ENCODE data around the gene DHRS4L2.
"Not testable (repeated sequence)": the region's sequence is repeated elsewhere in the genome, so short reads cannot be mapped to it uniquely, and the experiment has no call there.

GRCh38 chr14:24006817-24007652 lies 18.3 kb downstream of the DHRS4L2 start:
- TF ChIP-seq CTCF (IDR thresholded peaks at IDR 0.05 in 8 of 11, conservative IDR thresholded peaks at IDR 0.05 in 3 of 11) = not testable (repeated sequence)
- TF ChIP-seq POLR2AphosphoS5 (IDR thresholded peaks at IDR 0.05) = peak in 2 of 3 donors; percentile 39 to 41
